Measurements from ENCODE around the gene UNC13B. TPM values are rescaled to one million over a fixed set of nuclear protein-coding genes. Genes with fewer than 3 reads are reported as not detected.
A peak's percentile ranks its signal among the peaks of the same experiment; 100 is the strongest.

UNC13B gene
- total RNA-seq, 1 donor from 2014 or later, result 26.5 TPM

GRCh38 chr9:35350212-35350611 is 188.4 kb downstream of the UNC13B start:
- Histone ChIP-seq H3K27me3 (no peaks in the 10 kb centered on the region), H3K27ac (peak overlapping the region in 1 of 2 donors; percentile 50), H3K4me3 (no peak overlapping the region), H3K4me1 (peaks cover 0 to 12% of the 10 kb centered on the region in 2 donors), H3K36me3 (no peaks in the 10 kb centered on the region), H3K9me3 (no peaks in the 10 kb centered on the region)
- DNase-seq (ENCODE audit: low spot score in 2 of 2), result no peak
- TF ChIP-seq, protein P1, sequence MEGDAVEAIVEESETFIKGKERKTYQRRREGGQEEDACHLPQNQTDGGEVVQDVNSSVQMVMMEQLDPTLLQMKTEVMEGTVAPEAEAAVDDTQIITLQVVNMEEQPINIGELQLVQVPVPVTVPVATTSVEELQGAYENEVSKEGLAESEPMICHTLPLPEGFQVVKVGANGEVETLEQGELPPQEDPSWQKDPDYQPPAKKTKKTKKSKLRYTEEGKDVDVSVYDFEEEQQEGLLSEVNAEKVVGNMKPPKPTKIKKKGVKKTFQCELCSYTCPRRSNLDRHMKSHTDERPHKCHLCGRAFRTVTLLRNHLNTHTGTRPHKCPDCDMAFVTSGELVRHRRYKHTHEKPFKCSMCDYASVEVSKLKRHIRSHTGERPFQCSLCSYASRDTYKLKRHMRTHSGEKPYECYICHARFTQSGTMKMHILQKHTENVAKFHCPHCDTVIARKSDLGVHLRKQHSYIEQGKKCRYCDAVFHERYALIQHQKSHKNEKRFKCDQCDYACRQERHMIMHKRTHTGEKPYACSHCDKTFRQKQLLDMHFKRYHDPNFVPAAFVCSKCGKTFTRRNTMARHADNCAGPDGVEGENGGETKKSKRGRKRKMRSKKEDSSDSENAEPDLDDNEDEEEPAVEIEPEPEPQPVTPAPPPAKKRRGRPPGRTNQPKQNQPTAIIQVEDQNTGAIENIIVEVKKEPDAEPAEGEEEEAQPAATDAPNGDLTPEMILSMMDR (IDR thresholded peaks at IDR 0.05), result no peak
- intact Hi-C loops (cut with DNase I), result no loop called here

GRCh38 chr9:35350827-35351549 is 189.2 kb downstream of the UNC13B start:
- H3K36me3 ChIP-seq, result no peaks in the 10 kb centered on the region
- peaks cover 0 to 12% of the 10 kb centered on the region in 2 donors for H3K4me1 ChIP-seq
- no peaks in the 10 kb centered on the region for H3K27me3 ChIP-seq
- no peak overlapping the region for H3K4me3 ChIP-seq
- no peaks in the 10 kb centered on the region for H3K9me3 ChIP-seq
- no peak for DNase-seq (ENCODE audit: low spot score in 2 of 2)
- intact Hi-C loops (cut with DNase I), result no loop called here
- H3K27ac ChIP-seq, result peak overlapping the region in 1 of 2 donors; percentile 50
- TF ChIP-seq, protein P1 (IDR thresholded peaks at IDR 0.05), result no peak

- Histone ChIP-seq H3K4me3 (no peak overlapping the region), H3K36me3 (no peaks in the 10 kb centered on the region), H3K27ac (no peak overlapping the region), H3K9me3 (no peaks in the 10 kb centered on the region), H3K4me1 (peaks cover 0 to 12% of the 10 kb centered on the region in 2 donors), H3K27me3 (no peaks in the 10 kb centered on the region)
- DNase-seq (ENCODE audit: low spot score in 2 of 2), result no peak
- TF ChIP-seq, protein P1 (IDR thresholded peaks at IDR 0.05), result no peak
- intact Hi-C loops (cut with DNase I), result no loop called here
Measured at GRCh38 chr9:35353731-35354365, 192.0 kb downstream of the UNC13B start.

DNA sequence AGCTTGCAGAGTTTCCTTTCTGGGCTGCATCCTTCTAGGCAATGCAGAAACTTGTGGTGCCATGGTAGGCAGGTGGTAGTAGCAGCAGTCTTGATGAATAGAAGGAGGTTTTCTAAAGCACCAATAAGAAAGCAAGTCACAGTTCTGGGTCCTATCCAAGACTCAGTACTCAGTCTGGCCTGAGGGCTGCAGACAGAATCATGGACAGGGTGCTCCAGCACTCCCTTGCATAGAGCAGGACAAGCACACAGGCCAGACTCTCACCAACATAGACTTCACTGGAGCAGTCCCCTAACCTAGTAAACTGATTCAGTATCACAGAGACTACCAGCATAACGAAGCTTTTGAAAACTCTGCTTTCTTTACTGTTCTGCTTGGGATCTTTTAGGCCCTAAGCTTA is 194.1 kb downstream of the UNC13B start:
- no peak overlapping the region for H3K4me3 ChIP-seq
- no peaks in the 10 kb centered on the region for H3K27me3 ChIP-seq
- H3K4me1 ChIP-seq, result peaks cover 0 to 6% of the 10 kb centered on the region in 2 donors
- H3K36me3 ChIP-seq, result no peaks in the 10 kb centered on the region
- intact Hi-C loops (cut with DNase I), result no loop called here
- H3K9me3 ChIP-seq, result no peaks in the 10 kb centered on the region
- no peak for DNase-seq (ENCODE audit: low spot score in 2 of 2)
- no peak overlapping the region for H3K27ac ChIP-seq
- TF ChIP-seq, protein P1 (IDR thresholded peaks at IDR 0.05), result no peak

DNA sequence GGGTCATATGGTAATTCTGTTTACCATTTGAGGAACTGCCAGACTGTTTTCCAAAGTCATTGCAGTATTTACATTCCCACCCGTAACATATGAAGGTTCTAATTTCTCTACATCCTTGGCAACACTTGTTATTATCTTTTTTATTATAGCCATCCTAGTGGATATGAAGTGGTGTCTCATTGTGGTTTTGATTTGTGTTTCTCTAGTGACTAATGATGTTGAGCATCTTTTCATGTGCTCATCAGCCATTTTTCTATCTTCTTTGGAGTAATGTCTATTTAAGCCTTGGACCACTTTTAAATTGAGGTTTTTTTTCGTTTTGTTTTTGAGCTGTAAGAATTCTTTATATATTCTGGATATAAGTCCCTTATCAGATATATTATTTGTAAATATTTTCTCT is 195.3 kb downstream of the UNC13B start:
- no peak overlapping the region for H3K27ac ChIP-seq
- no peaks in the 10 kb centered on the region for H3K4me1 ChIP-seq
- H3K27me3 ChIP-seq, result no peaks in the 10 kb centered on the region
- no peak overlapping the region for H3K4me3 ChIP-seq
- no peak for DNase-seq (ENCODE audit: low spot score in 2 of 2)
- intact Hi-C loops (cut with DNase I), result no loop called here
- TF ChIP-seq, protein P1 (IDR thresholded peaks at IDR 0.05), result no peak
- H3K9me3 ChIP-seq, result no peaks in the 10 kb centered on the region
- H3K36me3 ChIP-seq, result no peaks in the 10 kb centered on the region
